CD4-positive, alpha-beta T cell (primary cell): ENCODE results near the gene PVALB. TPM values are rescaled to one million over a fixed set of nuclear protein-coding genes. Genes with fewer than 3 reads are reported as not detected.

ENCODE experiments used
- ATAC-seq: fragments of 200-7000 bp; cut with Tn5 transposase; one replicate; pipeline ENCODE4 v1.10.0; 2022; ENCODE audit warnings: mild to moderate bottlenecking; ENCODE audit not compliant: poor library complexity
- CTCF ChIA-PET: fragments of 350-600 bp; sonication (Branson Sonifier 250); formaldehyde crosslinking; loops from one replicate; lab custom pipeline; 2021; ENCODE audit warnings: antibody characterized with exemption, inconsistent platforms; lab: Charles Lee
- POLR2A ChIA-PET: fragments of 350-600 bp; sonication (Branson Sonifier 250); formaldehyde crosslinking; loops from one replicate; lab custom pipeline; 2021; ENCODE audit warnings: antibody characterized with exemption, inconsistent platforms; lab: Charles Lee
- DNase-seq, 14 experiments: peaks; one replicate each; pipeline ENCODE4 v3.0.0-alpha.2; 2013 to 2020; ENCODE audit warnings: mixed read lengths in 2 of 14
- H3K27ac ChIP-seq, 2 donors: one replicate each; pipeline versions ENCODE4 v1.5.1 to v1.7.0; 2013; ENCODE audit warnings: low read length in 2 of 2, low read depth in 1 of 2, mild to moderate bottlenecking in 1 of 2
- H3K27me3 ChIP-seq, 2 experiments: 1 replicate in 1 of 2; 2 replicates in 1 of 2; pipeline versions ENCODE4 v1.6.1 to v1.7.0; 2013; ENCODE audit warnings: low read length in 2 of 2, control low read depth in 1 of 2, mild to moderate bottlenecking in 1 of 2, moderate library complexity in 1 of 2; ENCODE audit not compliant: insufficient read depth in 2 of 2, control insufficient read depth in 1 of 2
- H3K36me3 ChIP-seq: one replicate; pipeline ENCODE4 v1.6.1; 2013; ENCODE audit warnings: low read length, control low read depth; ENCODE audit not compliant: insufficient read depth
- H3K4me1 ChIP-seq: one replicate; pipeline ENCODE4 v1.6.1; 2013; ENCODE audit warnings: low read length, control low read depth; ENCODE audit not compliant: insufficient read depth
- H3K4me3 ChIP-seq: one replicate; pipeline ENCODE4 v1.5.1; 2013; ENCODE audit warnings: mild to moderate bottlenecking, low read length, moderate library complexity
- H3K9me3 ChIP-seq, 2 experiments: 1 replicate in 1 of 2; 2 replicates in 1 of 2; pipeline versions ENCODE4 v1.6.1 to v1.7.0; 2013; ENCODE audit warnings: low read length in 2 of 2, mild to moderate bottlenecking in 2 of 2, control low read depth in 1 of 2, moderate library complexity in 1 of 2; ENCODE audit not compliant: control insufficient read depth in 1 of 2, insufficient read depth in 1 of 2
- H3K27ac Mint-ChIP-seq: one replicate; pipeline ENCODE4 v1.8.0; 2020; ENCODE audit warnings: mixed read lengths
- H3K27me3 Mint-ChIP-seq: one replicate; pipeline ENCODE4 v1.8.0; 2021; ENCODE audit warnings: mixed read lengths
- H3K36me3 Mint-ChIP-seq: one replicate; pipeline ENCODE4 v1.8.0; 2021; ENCODE audit warnings: low read depth, mixed read lengths
- H3K4me1 Mint-ChIP-seq: one replicate; pipeline ENCODE4 v1.8.0; 2021; ENCODE audit warnings: low read depth, mixed read lengths
- H3K4me3 Mint-ChIP-seq: one replicate; pipeline ENCODE4 v1.8.0; 2020; ENCODE audit warnings: mild to moderate bottlenecking, mixed read lengths
- H3K9me3 Mint-ChIP-seq: one replicate; pipeline ENCODE4 v1.8.0; 2020; ENCODE audit warnings: mixed read lengths
- intact Hi-C, 2 experiments: fragments of 100-400 bp; cut with DNase I in 1 of 2; cut with micrococcal nuclease in 1 of 2; formaldehyde crosslinking; loops; one replicate each; pipeline versions ENCODE4 v1.15.1 to v1.9.0; 2023 to 2025; cut with DNase I, micrococcal nuclease
- total RNA-seq, 174 experiments: library from RNA in 2 of 174; stranded (reverse) in 2 of 174; gene quantifications; one replicate each; pipeline ENCODE4 v1.2.3 and lab custom pipeline; 2021 to 2026
- TF ChIP-seq, protein P1 (sequence below): fragments of 200-600 bp; IDR thresholded peaks from one replicate; pipeline ENCODE4 v1.8.0; 2022; ENCODE audit warnings: antibody characterized with exemption, mild to moderate bottlenecking

PVALB gene
- total RNA-seq, 2 experiments from 2014 or later: not detected

DNA sequence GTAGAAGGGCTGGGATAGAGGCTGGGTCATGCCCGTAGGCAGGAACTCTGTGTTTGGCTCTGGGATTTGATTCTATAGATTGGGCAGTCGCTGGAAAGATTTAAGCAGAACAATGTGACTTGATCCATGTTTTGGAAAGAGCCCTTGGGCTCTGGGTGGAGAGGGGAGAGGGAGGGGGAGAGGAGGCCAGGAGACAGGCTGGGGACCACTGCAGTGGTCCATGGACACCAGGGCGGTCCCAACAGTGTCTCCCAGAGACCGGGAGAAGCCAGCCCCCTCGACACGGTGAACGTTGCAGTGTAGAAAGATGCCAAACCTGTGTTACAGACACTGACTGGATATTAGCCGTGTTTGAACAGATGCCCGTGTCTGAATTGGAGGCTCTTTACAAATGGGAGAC, 19.5 kb downstream of the PVALB start:
- H3K27me3 ChIP-seq: peaks cover 2 to 3% of the 10 kb centered on the region in 2 experiments
- no peak for DNase-seq
- H3K4me3 ChIP-seq: no peak overlapping the region
- peaks cover 20% of the 10 kb centered on the region for H3K27me3 Mint-ChIP-seq
- H3K36me3 Mint-ChIP-seq: no peaks in the 10 kb centered on the region
- H3K4me1 ChIP-seq: no peaks in the 10 kb centered on the region
- no peak for ATAC-seq
- peaks cover 0 to 4% of the 10 kb centered on the region in 2 experiments for H3K9me3 ChIP-seq
- H3K4me1 Mint-ChIP-seq: no peaks in the 10 kb centered on the region
- TF ChIP-seq, protein P1, sequence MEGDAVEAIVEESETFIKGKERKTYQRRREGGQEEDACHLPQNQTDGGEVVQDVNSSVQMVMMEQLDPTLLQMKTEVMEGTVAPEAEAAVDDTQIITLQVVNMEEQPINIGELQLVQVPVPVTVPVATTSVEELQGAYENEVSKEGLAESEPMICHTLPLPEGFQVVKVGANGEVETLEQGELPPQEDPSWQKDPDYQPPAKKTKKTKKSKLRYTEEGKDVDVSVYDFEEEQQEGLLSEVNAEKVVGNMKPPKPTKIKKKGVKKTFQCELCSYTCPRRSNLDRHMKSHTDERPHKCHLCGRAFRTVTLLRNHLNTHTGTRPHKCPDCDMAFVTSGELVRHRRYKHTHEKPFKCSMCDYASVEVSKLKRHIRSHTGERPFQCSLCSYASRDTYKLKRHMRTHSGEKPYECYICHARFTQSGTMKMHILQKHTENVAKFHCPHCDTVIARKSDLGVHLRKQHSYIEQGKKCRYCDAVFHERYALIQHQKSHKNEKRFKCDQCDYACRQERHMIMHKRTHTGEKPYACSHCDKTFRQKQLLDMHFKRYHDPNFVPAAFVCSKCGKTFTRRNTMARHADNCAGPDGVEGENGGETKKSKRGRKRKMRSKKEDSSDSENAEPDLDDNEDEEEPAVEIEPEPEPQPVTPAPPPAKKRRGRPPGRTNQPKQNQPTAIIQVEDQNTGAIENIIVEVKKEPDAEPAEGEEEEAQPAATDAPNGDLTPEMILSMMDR: no peak
- POLR2A ChIA-PET: no interaction called here
- H3K9me3 Mint-ChIP-seq: no peaks in the 10 kb centered on the region
- intact Hi-C loops: no loop called here
- H3K4me3 Mint-ChIP-seq: no peak overlapping the region
- no peak overlapping the region for H3K27ac ChIP-seq
- CTCF ChIA-PET: no interaction called here
- H3K36me3 ChIP-seq: no peaks in the 10 kb centered on the region
- H3K27ac Mint-ChIP-seq: no peak overlapping the region

DNA sequence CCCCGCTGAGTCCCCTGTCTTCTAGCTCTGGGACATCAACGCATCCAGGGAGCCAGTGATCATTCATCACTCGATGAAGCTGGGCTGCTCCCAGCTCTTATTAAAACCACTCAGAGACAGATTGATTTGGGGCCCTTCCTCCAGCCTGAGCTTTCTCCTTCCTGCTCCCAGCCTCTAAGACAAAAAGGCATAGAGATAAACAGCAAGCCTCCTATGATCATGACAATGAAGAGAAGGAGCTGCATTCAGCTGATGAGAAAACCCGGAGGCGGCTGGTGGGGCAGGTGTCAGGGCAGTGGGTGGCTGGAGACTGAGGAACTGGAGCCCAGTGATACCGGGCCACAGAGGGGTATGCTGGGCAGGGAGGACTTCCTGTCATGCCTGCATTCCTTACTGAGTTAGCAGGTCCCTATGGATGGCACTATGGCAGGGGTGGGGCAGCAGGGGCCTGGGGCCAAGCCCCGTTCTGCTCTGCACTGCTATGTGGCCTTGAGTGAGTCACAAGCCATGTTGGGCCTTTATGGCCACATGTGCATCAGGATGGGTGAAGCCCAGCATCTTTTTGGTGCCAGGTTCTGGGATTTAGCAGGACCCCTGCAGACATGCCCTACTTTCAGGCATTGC, 20.2 kb downstream of the PVALB start:
- ChIA-PET POLR2A (no interaction called here), CTCF (no interaction called here)
- no peak overlapping the region for H3K4me3 Mint-ChIP-seq

DNA sequence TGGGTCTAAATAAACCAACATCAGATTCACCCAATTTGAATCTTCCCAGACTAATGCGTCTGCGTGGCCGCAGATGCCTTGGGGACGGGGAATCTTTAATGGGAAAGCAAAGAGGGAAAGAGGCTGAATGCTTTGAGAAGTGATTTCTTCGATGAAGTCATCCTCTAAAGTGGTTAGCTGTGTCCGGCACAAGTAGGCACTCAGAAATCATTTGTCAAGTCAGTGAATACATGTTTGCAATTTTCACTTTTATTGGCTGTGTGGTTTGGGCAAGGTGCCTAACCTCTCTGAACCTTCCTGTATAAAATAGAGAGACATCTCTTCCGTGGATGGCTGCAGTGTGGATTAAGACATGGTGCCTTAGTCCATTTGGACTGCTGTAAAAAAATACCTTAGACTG, 21.2 kb downstream of the PVALB start:
- Mint-ChIP-seq H3K9me3 (no peaks in the 10 kb centered on the region), H3K4me3 (no peak overlapping the region), H3K36me3 (no peaks in the 10 kb centered on the region), H3K27me3 (peaks cover 14% of the 10 kb centered on the region), H3K4me1 (no peaks in the 10 kb centered on the region), H3K27ac (no peak overlapping the region)
- Histone ChIP-seq H3K36me3 (no peaks in the 10 kb centered on the region), H3K4me3 (no peak overlapping the region), H3K27me3 (peaks cover 3 to 4% of the 10 kb centered on the region in 2 experiments), H3K27ac (no peak overlapping the region), H3K4me1 (no peaks in the 10 kb centered on the region), H3K9me3 (peaks cover 0 to 4% of the 10 kb centered on the region in 2 experiments)
- DNase-seq (no peak), ATAC-seq (no peak)
- TF ChIP-seq, protein P1: no peak
- CTCF ChIA-PET: no interaction called here
- intact Hi-C loops: no loop called here
- POLR2A ChIA-PET: no interaction called here

More for the DNA sequence above, 20.2 kb downstream of the PVALB start:
- H3K27ac ChIP-seq: no peak overlapping the region
- H3K36me3 ChIP-seq: no peaks in the 10 kb centered on the region
- Mint-ChIP-seq H3K9me3 (no peaks in the 10 kb centered on the region), H3K4me1 (no peaks in the 10 kb centered on the region), H3K36me3 (no peaks in the 10 kb centered on the region), H3K27me3 (peaks cover 17% of the 10 kb centered on the region), H3K27ac (no peak overlapping the region)
- ATAC-seq (no peak), DNase-seq (no peak)
- H3K9me3 ChIP-seq: peaks cover 0 to 4% of the 10 kb centered on the region in 2 experiments
- TF ChIP-seq, protein P1: no peak
- H3K4me3 ChIP-seq: no peak overlapping the region
- intact Hi-C loops: no loop called here
- peaks cover 2 to 3% of the 10 kb centered on the region in 2 experiments for H3K27me3 ChIP-seq
- no peaks in the 10 kb centered on the region for H3K4me1 ChIP-seq
